Cardiac muscle cell (in vitro differentiated cells and primary cell): ENCODE measurements around the gene BBS10. TPM values are rescaled to one million over a fixed set of nuclear protein-coding genes. Genes with fewer than 3 reads are reported as not detected.

ENCODE experiments used
- DNase-seq, 2 donors: peaks; one replicate each; pipeline versions ENCODE4 v3.0.0 to v3.0.0-alpha.2; 2010 to 2017; ENCODE audit warnings: low read depth in 1 of 2, low spot score in 1 of 2
- H3K27ac ChIP-seq: fragments of 200-600 bp; sonication (generic); 2 replicates; pipeline ENCODE4 v1.5.1; 2016
- H3K27me3 ChIP-seq: fragments of 200-600 bp; sonication (generic); 2 replicates; pipeline ENCODE4 v1.6.0; 2016; ENCODE audit warnings: control low read depth
- H3K36me3 ChIP-seq: fragments of 200-600 bp; sonication (generic); 2 replicates; pipeline ENCODE4 v1.5.1; 2016; ENCODE audit warnings: control low read depth
- H3K4me1 ChIP-seq: fragments of 200-600 bp; sonication (generic); 2 replicates; pipeline ENCODE4 v1.8.1; 2017; ENCODE audit warnings: low read depth, mild to moderate bottlenecking, mixed run types
- H3K4me3 ChIP-seq: fragments of 200-600 bp; sonication (generic); 2 replicates; pipeline ENCODE4 v1.5.1; 2016; ENCODE audit warnings: mild to moderate bottlenecking
- H3K9me3 ChIP-seq: fragments of 200-600 bp; sonication (generic); 2 replicates; pipeline ENCODE4 v1.5.1; 2017; ENCODE audit warnings: low read depth, mild to moderate bottlenecking, control low read depth
- CTCF ChIP-seq: IDR thresholded peaks from 2 replicates; pipeline ENCODE4 v1.5.1; 2012; ENCODE audit warnings: low read depth, mild to moderate bottlenecking, low read length
- polyA plus RNA-seq: library from polyadenylated mRNA; unstranded; fragments of >200 nt; fragmentation: Nextera tagmentation; extraction: Ambion mirVana; gene quantifications from 2 replicates; pipeline ENCODE4 v1.2.1, GENCODE V29; 2016
- total RNA-seq: library from RNA; depleted of rRNA; stranded (reverse); fragments of >200 nt; gene quantifications from 2 replicates; pipeline ENCODE4 v1.2.3, GENCODE V29; 2016

The BBS10 gene
- total RNA-seq (11.5 and 13.7 TPM in 2 replicates), polyA plus RNA-seq (12.8 and 23.2 TPM in 2 replicates)

GRCh38 chr12:76348079-76348901 lies at the start of gene BBS10:
Gene BBS10, minus strand, starts transcription at chr12:76348415. Its CDS starts 57 bp downstream, at chr12:76348358.
- Histone ChIP-seq H3K9me3 (no peaks in the 10 kb centered on the region), H3K4me1 (peaks cover 3% of the 10 kb centered on the region), H3K36me3 (no peaks in the 10 kb centered on the region), H3K4me3 (peak within 1 kb of the TSS; percentile 87), H3K27me3 (no peaks in the 10 kb centered on the region), H3K27ac (peak within 1 kb of the TSS; percentile 94)
- TF ChIP-seq CTCF: peak; percentile 58
- peak; percentile 92 to 96 for DNase-seq

GRCh38 chr12:76391461-76391860 lies 43.2 kb upstream of the BBS10 start:
- Histone ChIP-seq H3K4me3 (no peak overlapping the region), H3K27ac (no peak overlapping the region), H3K36me3 (peaks cover 19% of the 10 kb centered on the region), H3K9me3 (no peaks in the 10 kb centered on the region), H3K27me3 (no peaks in the 10 kb centered on the region), H3K4me1 (no peaks in the 10 kb centered on the region)
- no peak for DNase-seq
- no peak for TF ChIP-seq CTCF

DNA sequence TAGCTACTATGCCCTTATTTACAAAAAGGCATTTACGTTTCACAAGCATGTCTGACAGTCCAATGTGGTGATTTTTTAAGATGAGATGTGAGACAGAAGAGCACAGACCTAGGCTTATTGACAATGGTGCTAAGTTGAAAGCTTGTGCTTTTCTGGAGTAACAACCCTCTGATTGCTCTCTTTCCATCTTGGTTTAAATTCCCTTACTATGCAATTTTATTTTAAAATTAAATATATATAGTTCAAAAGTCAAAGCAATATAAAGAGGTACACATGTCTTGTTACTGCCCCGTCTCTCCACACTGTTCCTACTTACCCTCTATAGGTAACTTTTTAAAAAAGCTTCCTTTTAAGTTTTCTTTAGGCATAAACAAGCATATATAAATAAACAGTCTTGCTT lies 39.4 kb upstream of the BBS10 start:
- no peak for DNase-seq
- Histone ChIP-seq H3K36me3 (peaks cover 41% of the 10 kb centered on the region), H3K4me3 (no peak overlapping the region), H3K9me3 (no peaks in the 10 kb centered on the region), H3K27me3 (no peaks in the 10 kb centered on the region), H3K27ac (no peak overlapping the region), H3K4me1 (peaks cover 5% of the 10 kb centered on the region)
- no peak for TF ChIP-seq CTCF

DNA sequence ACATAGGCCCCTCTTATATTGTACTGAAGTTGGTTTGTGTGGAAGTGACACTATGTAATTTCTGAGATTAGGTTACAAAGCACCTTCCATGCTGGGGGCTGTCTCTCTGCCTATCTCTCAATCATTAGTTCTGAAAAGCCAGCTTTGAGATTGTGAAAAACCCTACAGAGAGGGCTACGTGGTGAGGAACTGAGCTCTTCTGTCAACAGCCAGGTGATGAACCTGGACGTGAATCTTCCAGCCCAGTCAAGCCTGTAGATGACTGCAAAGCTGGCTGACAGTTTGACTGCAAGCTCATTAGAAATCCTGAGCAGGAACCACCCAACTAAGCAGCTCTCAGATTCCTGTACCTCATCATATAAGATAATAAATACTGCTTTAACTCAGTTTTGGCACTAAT lies 36.3 kb upstream of the BBS10 start:
- DNase-seq: no peak
- no peak overlapping the region for H3K27ac ChIP-seq
- peaks cover 28% of the 10 kb centered on the region for H3K36me3 ChIP-seq
- TF ChIP-seq CTCF: no peak
- H3K9me3 ChIP-seq: no peaks in the 10 kb centered on the region
- H3K27me3 ChIP-seq: no peaks in the 10 kb centered on the region
- H3K4me1 ChIP-seq: peaks cover 5% of the 10 kb centered on the region
- no peak overlapping the region for H3K4me3 ChIP-seq

- peaks cover 5% of the 10 kb centered on the region for H3K4me1 ChIP-seq
- no peak for DNase-seq
- no peak for TF ChIP-seq CTCF
- H3K27me3 ChIP-seq: no peaks in the 10 kb centered on the region
- H3K36me3 ChIP-seq: peaks cover 24% of the 10 kb centered on the region
- H3K9me3 ChIP-seq: no peaks in the 10 kb centered on the region
- H3K27ac ChIP-seq: no peak overlapping the region
- no peak overlapping the region for H3K4me3 ChIP-seq
Observed at GRCh38 chr12:76383988-76384387, 35.8 kb upstream of the BBS10 start.
